ENCODE data around the gene NR1H4. TPM values are rescaled to one million over a fixed set of nuclear protein-coding genes. Genes with fewer than 3 reads are reported as not detected.

Gene NR1H4

GRCh38 chr12:100610666-100611430 is 137.2 kb downstream of the NR1H4 start:
- no peak overlapping the region for H3K23ac ChIP-seq (ENCODE audit: low read length)
- no peak overlapping the region for H2BK120ac ChIP-seq (ENCODE audit: low read depth, low read length)
- no peak overlapping the region for H2AK5ac ChIP-seq (ENCODE audit: low read length)
- no peak overlapping the region for H3K4me2 ChIP-seq (ENCODE audit: low read length)
- no peak overlapping the region for H4K8ac ChIP-seq (ENCODE audit: low read depth, low read length)
- no CpG with 5 or more reads among the region's 4 CpGs for whole genome bisulfite sequencing (ENCODE audit: extremely low coverage, insufficient coverage, low lambda C conversion rate)
- H3K18ac ChIP-seq (ENCODE audit: low read length) = no peak overlapping the region
- no peaks in the 10 kb centered on the region for H3K79me1 ChIP-seq (ENCODE audit: low read length)
- no peak overlapping the region for H3K9ac ChIP-seq (ENCODE audit: low read length)
- H2BK15ac ChIP-seq (replicated peaks; ENCODE audit: low read depth) = no peak overlapping the region
- no peak overlapping the region for H3K27ac ChIP-seq (ENCODE audit: low read depth, low read length)
- DNase-seq = no peak
- H3K56ac ChIP-seq (ENCODE audit: low read length) = no peak overlapping the region
- H4K5ac ChIP-seq (ENCODE audit: low read length) = no peak overlapping the region
- H3K4ac ChIP-seq (ENCODE audit: low read depth, low read length) = no peak overlapping the region
- H2BK5ac ChIP-seq (ENCODE audit: low read length) = no peak overlapping the region
- no peaks in the 10 kb centered on the region for H3K4me1 ChIP-seq (ENCODE audit: control insufficient read depth, low read depth, low read length)
- H3K36me3 ChIP-seq (ENCODE audit: control insufficient read depth, insufficient read depth, low read length) = no peaks in the 10 kb centered on the region
- no peaks in the 10 kb centered on the region for H3K27me3 ChIP-seq (ENCODE audit: insufficient read depth, low read length, poor library complexity)
- no peak overlapping the region for H3K4me3 ChIP-seq (ENCODE audit: low read length)
- no peaks in the 10 kb centered on the region for H3K79me2 ChIP-seq (ENCODE audit: control insufficient read depth, insufficient read depth, low read length)

GRCh38 chr12:100612606-100613005 is 138.9 kb downstream of the NR1H4 start:
- H2AK5ac ChIP-seq (ENCODE audit: low read length) = no peak overlapping the region
- H3K79me2 ChIP-seq (ENCODE audit: control insufficient read depth, insufficient read depth, low read length) = no peaks in the 10 kb centered on the region
- no CpG with 5 or more reads among the region's 3 CpGs for WGBS (ENCODE audit: extremely low coverage, insufficient coverage, low lambda C conversion rate)
- H3K27ac ChIP-seq (ENCODE audit: low read depth, low read length) = no peak overlapping the region
- H3K27me3 ChIP-seq (ENCODE audit: insufficient read depth, low read length, poor library complexity) = no peaks in the 10 kb centered on the region
- H3K4ac ChIP-seq (ENCODE audit: low read depth, low read length) = no peak overlapping the region
- H3K36me3 ChIP-seq (ENCODE audit: control insufficient read depth, insufficient read depth, low read length) = no peaks in the 10 kb centered on the region
- no peak overlapping the region for H3K4me3 ChIP-seq (ENCODE audit: low read length)
- no peaks in the 10 kb centered on the region for H3K79me1 ChIP-seq (ENCODE audit: low read length)
- H3K9ac ChIP-seq (ENCODE audit: low read length) = no peak overlapping the region
- no peak overlapping the region for H2BK15ac ChIP-seq (replicated peaks; ENCODE audit: low read depth)
- no peak overlapping the region for H3K18ac ChIP-seq (ENCODE audit: low read length)
- no peak overlapping the region for H2BK5ac ChIP-seq (ENCODE audit: low read length)
- DNase-seq = no peak
- H4K5ac ChIP-seq (ENCODE audit: low read length) = no peak overlapping the region
- H3K4me2 ChIP-seq (ENCODE audit: low read length) = no peak overlapping the region
- H3K56ac ChIP-seq (ENCODE audit: low read length) = no peak overlapping the region
- no peaks in the 10 kb centered on the region for H3K4me1 ChIP-seq (ENCODE audit: control insufficient read depth, low read depth, low read length)
- no peak overlapping the region for H2BK120ac ChIP-seq (ENCODE audit: low read depth, low read length)
- no peak overlapping the region for H4K8ac ChIP-seq (ENCODE audit: low read depth, low read length)
- no peak overlapping the region for H3K23ac ChIP-seq (ENCODE audit: low read length)

Small RNA genes lying within 50 kb of the gene (small RNA-seq; reads per million reads assigned to genes)
- not detected for gene AC010200.2 (ENCODE audit: insufficient read depth)

All from mesendoderm (in vitro differentiated cells).